ENCODE results near the gene TSPO2.

The TSPO2 gene

DNA sequence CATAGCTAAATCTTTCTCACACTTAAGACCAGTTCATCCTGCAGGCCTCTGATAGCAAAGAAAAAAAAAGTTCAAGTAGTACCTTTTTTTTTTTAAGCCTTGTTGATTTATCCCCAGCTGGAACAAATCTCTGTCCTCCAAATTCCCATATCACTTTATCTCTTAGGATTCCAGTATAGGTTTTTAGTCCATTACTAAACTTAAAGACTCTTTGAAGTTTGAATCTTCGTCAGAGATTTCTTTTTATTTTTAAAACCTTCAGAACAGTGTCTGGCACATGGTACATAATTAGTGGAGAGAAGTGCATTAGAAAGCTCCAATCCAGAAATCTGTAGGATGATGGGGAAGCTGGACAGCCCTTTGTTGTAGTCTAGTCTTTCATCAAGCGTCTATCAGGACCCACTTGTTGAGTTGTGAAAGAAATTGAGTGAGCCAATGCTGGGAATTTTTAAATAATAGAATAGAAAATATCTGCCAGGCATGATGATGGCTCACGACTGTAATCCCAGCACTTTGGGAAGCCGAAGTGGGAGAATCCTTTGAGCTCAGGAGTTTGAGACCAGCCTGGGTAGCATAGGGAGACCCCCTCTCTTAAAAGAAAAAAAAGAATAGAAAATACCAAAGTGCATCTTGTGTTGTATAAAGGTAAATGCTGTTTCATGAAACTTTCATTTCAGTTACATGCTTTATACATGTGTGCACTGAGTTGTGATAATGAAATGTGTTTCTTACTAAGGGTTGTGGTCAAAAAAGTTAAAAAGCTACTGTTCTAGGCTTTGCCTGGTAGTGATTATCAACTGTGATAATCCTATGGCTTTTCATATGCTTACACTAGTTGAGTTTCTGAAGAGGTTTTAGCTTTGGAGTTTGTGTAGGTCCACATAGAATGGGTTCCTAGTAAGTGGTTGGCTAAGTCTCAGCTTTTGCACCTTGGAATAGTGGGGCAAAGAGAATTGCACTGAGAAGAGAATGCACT, 33.7 kb downstream of the TSPO2 start:
- DNase-seq (ENCODE audit: low read depth in 2 of 2), result no peak

DNA sequence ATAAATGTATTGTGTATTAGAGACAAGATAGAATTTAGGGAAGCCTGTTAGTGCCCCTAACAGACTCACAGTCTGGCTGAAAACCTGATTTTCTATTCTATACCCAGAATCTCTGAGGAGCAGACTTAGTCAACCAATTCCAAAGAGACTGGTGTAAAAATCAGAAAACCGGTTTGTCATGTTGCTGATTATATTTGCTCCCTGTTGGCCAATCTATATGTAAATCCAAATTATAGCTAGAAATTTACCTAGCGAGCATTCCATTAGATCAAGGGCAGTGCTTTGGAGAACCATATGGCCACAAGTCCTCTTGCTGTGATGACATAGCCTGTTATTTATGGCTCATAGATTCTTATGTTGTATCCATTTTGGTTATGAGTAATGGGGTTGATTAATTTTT, 35.3 kb downstream of the TSPO2 start:
- no peak for DNase-seq (ENCODE audit: low read depth in 2 of 2)

DNA sequence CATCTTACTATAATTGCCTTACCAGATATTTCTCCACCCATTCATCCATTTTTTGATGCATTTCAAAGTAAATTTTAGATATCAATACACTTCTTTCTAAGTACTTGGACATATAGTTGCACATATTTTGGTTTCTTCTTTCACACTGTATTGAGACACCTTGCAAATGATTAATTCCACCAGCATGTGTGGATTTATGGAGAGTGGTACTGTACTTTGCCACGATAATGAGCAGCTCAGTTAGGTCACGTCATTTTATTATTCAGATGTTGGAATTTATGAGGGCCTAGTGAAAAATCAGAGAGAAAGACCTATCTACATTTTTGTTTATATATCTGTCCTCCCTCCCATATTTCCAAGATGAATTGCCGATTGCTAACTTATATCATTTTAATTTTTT, 35.8 kb downstream of the TSPO2 start:
- DNase-seq (ENCODE audit: low read depth in 2 of 2), result no peak

DNA sequence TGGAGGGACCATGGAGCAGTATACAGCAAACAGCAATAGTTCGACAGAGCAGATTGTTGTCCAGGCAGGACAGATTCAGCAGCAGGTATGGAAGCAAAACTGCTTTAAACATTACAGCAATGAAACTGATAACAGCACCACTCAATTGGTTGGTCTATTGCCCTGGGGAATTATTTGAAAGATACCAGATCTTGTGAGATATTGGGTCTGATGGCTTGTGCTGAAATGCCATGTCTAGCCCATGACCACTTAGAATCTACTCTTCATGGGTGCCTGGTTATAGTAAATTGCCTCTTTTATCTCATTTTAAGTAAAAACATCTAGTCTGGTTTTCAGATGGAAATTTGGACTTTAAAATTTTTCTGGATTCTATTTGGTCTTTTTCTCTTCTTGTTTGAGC, 36.8 kb downstream of the TSPO2 start:
- DNase-seq (ENCODE audit: low read depth in 2 of 2), result no peak

GRCh38 chr6:41080621-41081020, 38.4 kb downstream of the TSPO2 start:
- DNase-seq (ENCODE audit: low read depth in 2 of 2), result no peak

GRCh38 chr6:41083072-41083471, 40.8 kb downstream of the TSPO2 start:
- no peak for DNase-seq (ENCODE audit: low read depth in 2 of 2)

- DNase-seq (ENCODE audit: low read depth in 2 of 2), result no peak
These were observed 42.9 kb downstream of the TSPO2 start for GRCh38 chr6:41085182-41085581.

GRCh38 chr6:41088451-41088850, 46.2 kb downstream of the TSPO2 start:
- no peak for DNase-seq (ENCODE audit: low read depth in 2 of 2)

GRCh38 chr6:41090841-41091761, 48.8 kb downstream of the TSPO2 start:
- no peak for DNase-seq (ENCODE audit: low read depth in 2 of 2)

GRCh38 chr6:41092421-41093140, 50.3 kb downstream of the TSPO2 start:
- DNase-seq (ENCODE audit: low read depth in 2 of 2), result no peak

DNA sequence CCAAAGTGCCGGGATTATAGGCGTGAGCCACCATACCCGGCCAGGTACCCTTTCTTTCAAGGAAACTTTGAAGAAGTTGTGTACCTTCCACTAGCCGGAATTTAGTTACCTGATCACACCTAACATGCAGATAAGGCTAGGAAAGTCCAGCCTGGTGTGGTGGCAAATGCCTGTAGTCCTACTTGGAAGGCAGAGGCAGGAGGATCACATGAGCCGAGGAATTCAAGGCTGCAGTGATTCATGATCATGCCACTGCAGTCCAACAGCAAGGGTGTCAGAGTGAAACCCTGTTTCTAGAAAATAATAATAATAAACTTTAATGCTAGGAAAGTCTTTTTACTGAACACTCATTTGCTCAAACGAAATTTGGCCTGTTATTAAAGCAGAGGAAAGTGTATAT, 51.5 kb downstream of the TSPO2 start:
- no peak for DNase-seq (ENCODE audit: low read depth in 2 of 2)
